OCI-LY1 (cell line): ENCODE measurements around the gene DIPK1B.

ENCODE experiments used
- H2AFZ ChIP-seq: fragments of 200-600 bp; sonication (generic), shearing (Covaris generic); 2 replicates; pipeline ENCODE4 v1.6.0; 2014; ENCODE audit warnings: antibody characterized with exemption, mild to moderate bottlenecking, low read length
- H3F3A ChIP-seq: fragments of 200-600 bp; sonication (generic), shearing (Covaris generic); 2 replicates; pipeline ENCODE4 v1.6.0; 2014; ENCODE audit warnings: mild to moderate bottlenecking, antibody characterized with exemption, low read length, moderate library complexity; ENCODE audit not compliant: insufficient read depth
- H3K27ac ChIP-seq: fragments of 200-600 bp; sonication (generic); 2 replicates; pipeline ENCODE4 v1.5.1; 2014; ENCODE audit warnings: low read length, mixed run types, mild to moderate bottlenecking, low read depth; ENCODE audit not compliant: poor library complexity, severe bottlenecking
- H3K27me3 ChIP-seq: fragments of 200-600 bp; sonication (generic); 2 replicates; pipeline ENCODE4 v1.6.0; 2014; ENCODE audit warnings: antibody characterized with exemption, mild to moderate bottlenecking, low read length, moderate library complexity; ENCODE audit not compliant: insufficient read depth
- H3K36me3 ChIP-seq: fragments of 200-600 bp; sonication (generic); 2 replicates; pipeline ENCODE4 v1.6.1; 2014; ENCODE audit warnings: mild to moderate bottlenecking, antibody characterized with exemption, low read length, moderate library complexity, mixed read lengths; ENCODE audit not compliant: insufficient read depth
- H3K4me1 ChIP-seq: fragments of 200-600 bp; sonication (generic); 2 replicates; pipeline ENCODE4 v1.5.1; 2014; ENCODE audit warnings: mild to moderate bottlenecking, low read length, moderate library complexity; ENCODE audit not compliant: insufficient read depth, severe bottlenecking
- H3K4me2 ChIP-seq: fragments of 200-600 bp; sonication (generic), shearing (Covaris generic); 2 replicates; pipeline ENCODE4 v1.6.1; 2014; ENCODE audit warnings: low read length
- H3K4me3 ChIP-seq: fragments of 200-600 bp; sonication (generic); 2 replicates; pipeline ENCODE4 v1.5.1; 2014; ENCODE audit warnings: low read length, low read depth, mild to moderate bottlenecking, mixed read lengths; ENCODE audit not compliant: poor library complexity, severe bottlenecking
- H3K79me2 ChIP-seq: fragments of 200-600 bp; shearing (Covaris generic); 2 replicates; pipeline ENCODE4 v1.6.1; 2016; ENCODE audit warnings: mixed run types, low read length, mixed read lengths; ENCODE audit not compliant: insufficient read depth
- H3K9ac ChIP-seq: fragments of 200-600 bp; sonication (generic), shearing (Covaris generic); 2 replicates; pipeline ENCODE4 v1.6.1; 2014; ENCODE audit warnings: mild to moderate bottlenecking, low read length, mixed read lengths
- H3K9me2 ChIP-seq: fragments of 200-600 bp; sonication (generic), shearing (Covaris generic); 2 replicates; pipeline ENCODE4 v1.6.1; 2014; ENCODE audit warnings: low read depth, mild to moderate bottlenecking, low read length, mixed read lengths
- H3K9me3 ChIP-seq: fragments of 200-600 bp; shearing (Covaris generic); 2 replicates; pipeline ENCODE4 v1.6.1; 2014; ENCODE audit warnings: low read length, mixed read lengths
- H4K20me1 ChIP-seq: fragments of 200-600 bp; sonication (generic), shearing (Covaris generic); 2 replicates; pipeline ENCODE4 v1.6.0; 2016; ENCODE audit warnings: mild to moderate bottlenecking, low read length; ENCODE audit not compliant: insufficient read depth
- CTCF ChIP-seq: fragments of 200-600 bp; sonication (generic), shearing (Covaris generic); IDR thresholded peaks from 2 replicates; pipeline ENCODE4 v1.5.1; 2017; ENCODE audit warnings: mild to moderate bottlenecking, antibody characterized with exemption, low read length, moderate library complexity, mixed read lengths
- EZH2 ChIP-seq: fragments of 200-600 bp; sonication (generic), shearing (Covaris generic); IDR thresholded peaks from 2 replicates; pipeline ENCODE4 v1.8.0; 2017; ENCODE audit warnings: borderline replicate concordance, mixed run types, mild to moderate bottlenecking, antibody characterized with exemption, low read length, moderate library complexity, mixed read lengths

The DIPK1B gene

GRCh38 chr9:136688274-136689107, 23.9 kb upstream of the DIPK1B start:
- no peak for TF ChIP-seq EZH2
- no peak for TF ChIP-seq CTCF
- Histone ChIP-seq H3K4me2 (no peak overlapping the region), H3K9ac (no peak overlapping the region), H3K9me3 (no peaks in the 10 kb centered on the region), H3K79me2 (no peaks in the 10 kb centered on the region), H3F3A (no peaks in the 10 kb centered on the region), H4K20me1 (no peaks in the 10 kb centered on the region), H2AFZ (no peak overlapping the region), H3K27ac (no peak overlapping the region), H3K27me3 (peaks cover 24% of the 10 kb centered on the region; the same call in 1 of the 2 replicates), H3K9me2 (no peaks in the 10 kb centered on the region), H3K36me3 (no peaks in the 10 kb centered on the region), H3K4me3 (no peak overlapping the region), H3K4me1 (peaks cover 7% of the 10 kb centered on the region)

GRCh38 chr9:136689108-136689460, 23.3 kb upstream of the DIPK1B start:
- H3K4me3 ChIP-seq, result no peak overlapping the region
- TF ChIP-seq CTCF (no peak), EZH2 (no peak)

GRCh38 chr9:136690104-136690805, 22.1 kb upstream of the DIPK1B start:
- no peak overlapping the region for H2AFZ ChIP-seq
- H3K27me3 ChIP-seq, result peaks cover 19% of the 10 kb centered on the region; the same call in 1 of the 2 replicates
- H3K27ac ChIP-seq, result no peak overlapping the region
- no peak for TF ChIP-seq CTCF
- TF ChIP-seq EZH2, result no peak
- no peak overlapping the region for H3K4me3 ChIP-seq
- no peaks in the 10 kb centered on the region for H3K9me3 ChIP-seq
- no peaks in the 10 kb centered on the region for H4K20me1 ChIP-seq
- no peak overlapping the region for H3K9ac ChIP-seq
- no peaks in the 10 kb centered on the region for H3K9me2 ChIP-seq
- H3F3A ChIP-seq, result no peaks in the 10 kb centered on the region
- no peaks in the 10 kb centered on the region for H3K79me2 ChIP-seq
- no peak overlapping the region for H3K4me2 ChIP-seq
- H3K36me3 ChIP-seq, result no peaks in the 10 kb centered on the region
- H3K4me1 ChIP-seq, result peaks cover 7% of the 10 kb centered on the region

More at GRCh38 chr9:136689108-136689460, 23.3 kb upstream of the DIPK1B start:
- Histone ChIP-seq H3K27ac (no peak overlapping the region), H3K4me2 (no peak overlapping the region), H3K9me2 (no peaks in the 10 kb centered on the region), H3K36me3 (no peaks in the 10 kb centered on the region), H3K27me3 (peaks cover 24% of the 10 kb centered on the region; the same call in 1 of the 2 replicates), H3K9me3 (no peaks in the 10 kb centered on the region), H3K79me2 (no peaks in the 10 kb centered on the region), H2AFZ (no peak overlapping the region), H4K20me1 (no peaks in the 10 kb centered on the region), H3K9ac (no peak overlapping the region), H3K4me1 (peaks cover 7% of the 10 kb centered on the region), H3F3A (no peaks in the 10 kb centered on the region)
